CD4-positive, alpha-beta memory T cell (primary cell): ENCODE data around the gene S100A1. TPM values are rescaled to one million over a fixed set of nuclear protein-coding genes. Genes with fewer than 3 reads are reported as not detected.

Experiments
- CTCF ChIA-PET: fragments of 350-600 bp; sonication (Branson Sonifier 250); formaldehyde crosslinking; loops from one replicate; lab custom pipeline; 2021; ENCODE audit warnings: inconsistent platforms; ENCODE audit not compliant: partially characterized antibody; lab: Charles Lee
- POLR2A ChIA-PET: fragments of 350-600 bp; sonication (Branson Sonifier 250); formaldehyde crosslinking; loops from one replicate; lab custom pipeline; 2021; ENCODE audit not compliant: partially characterized antibody; lab: Charles Lee
- DNase-seq, 5 donors: peaks; one replicate each; pipeline versions ENCODE4 v3.0.0 to v3.0.0-alpha.2; 2020 to 2022; ENCODE audit warnings: mixed read lengths in 1 of 5
- H3K27ac ChIP-seq: one replicate; pipeline ENCODE4 v1.7.0; 2013; ENCODE audit warnings: low read depth, low read length
- H3K27me3 ChIP-seq: 2 replicates; pipeline ENCODE4 v1.7.0; 2013; ENCODE audit warnings: mild to moderate bottlenecking, low read length, moderate library complexity; ENCODE audit not compliant: insufficient read depth
- H3K36me3 ChIP-seq: 2 replicates; pipeline ENCODE4 v1.7.0; 2013; ENCODE audit warnings: mild to moderate bottlenecking, low read length, moderate library complexity; ENCODE audit not compliant: insufficient read depth
- H3K4me1 ChIP-seq: 2 replicates; pipeline ENCODE4 v1.7.0; 2013; ENCODE audit warnings: mild to moderate bottlenecking, low read length, moderate library complexity; ENCODE audit not compliant: insufficient read depth
- H3K4me3 ChIP-seq, 2 donors: one replicate each; pipeline ENCODE4 v1.7.0; 2013; ENCODE audit warnings: low read length in 2 of 2, mild to moderate bottlenecking in 1 of 2
- H3K9me3 ChIP-seq, 2 donors: one replicate each; pipeline ENCODE4 v1.7.0; 2013; ENCODE audit warnings: low read length in 2 of 2, control low read depth in 1 of 2; ENCODE audit not compliant: control insufficient read depth in 1 of 2
- H3K27ac Mint-ChIP-seq, 7 donors: one replicate each; pipeline ENCODE4 v1.8.0; 2020 to 2021; ENCODE audit warnings: mixed read lengths in 7 of 7, mild to moderate bottlenecking in 6 of 7, inconsistent platforms in 3 of 7, moderate library complexity in 3 of 7
- H3K27me3 Mint-ChIP-seq, 2 donors: one replicate each; pipeline ENCODE4 v1.8.0; 2020 to 2021; ENCODE audit warnings: mixed read lengths in 2 of 2
- H3K36me3 Mint-ChIP-seq, 2 donors: one replicate each; pipeline ENCODE4 v1.8.0; 2020 to 2021; ENCODE audit warnings: mixed read lengths in 2 of 2, inconsistent platforms in 1 of 2, mild to moderate bottlenecking in 1 of 2
- H3K4me1 Mint-ChIP-seq, 4 donors: one replicate each; pipeline ENCODE4 v1.8.0; 2020 to 2021; ENCODE audit warnings: mixed read lengths in 4 of 4, mild to moderate bottlenecking in 1 of 4
- H3K4me3 Mint-ChIP-seq, 8 donors: one replicate each; pipeline ENCODE4 v1.8.0; 2020 to 2021; ENCODE audit warnings: mixed read lengths in 8 of 8, mild to moderate bottlenecking in 7 of 8, moderate library complexity in 6 of 8, inconsistent platforms in 3 of 8
- H3K9me3 Mint-ChIP-seq, 8 donors: one replicate each; pipeline ENCODE4 v1.8.0; 2020 to 2021; ENCODE audit warnings: mixed read lengths in 8 of 8, mild to moderate bottlenecking in 5 of 8, inconsistent platforms in 3 of 8, moderate library complexity in 1 of 8
- intact Hi-C: fragments of 100-400 bp; cut with micrococcal nuclease; formaldehyde crosslinking; loops from one replicate; pipeline ENCODE4 v1.15.1; 2023
- polyA plus RNA-seq, 2 donors: library from polyadenylated mRNA; unstranded; fragments of 300-500 nt; fragmentation: Illumina TruSeq; gene quantifications; one replicate each; pipeline ENCODE4 v1.2.3, GENCODE V29; 2021
- total RNA-seq, 2 experiments: library from RNA; stranded (reverse); gene quantifications; one replicate each; pipeline ENCODE4 v1.2.3, GENCODE V29; 2021

S100A1 gene
- total and polyA plus RNA-seq, 4 experiments from 2014 or later = not detected

DNA sequence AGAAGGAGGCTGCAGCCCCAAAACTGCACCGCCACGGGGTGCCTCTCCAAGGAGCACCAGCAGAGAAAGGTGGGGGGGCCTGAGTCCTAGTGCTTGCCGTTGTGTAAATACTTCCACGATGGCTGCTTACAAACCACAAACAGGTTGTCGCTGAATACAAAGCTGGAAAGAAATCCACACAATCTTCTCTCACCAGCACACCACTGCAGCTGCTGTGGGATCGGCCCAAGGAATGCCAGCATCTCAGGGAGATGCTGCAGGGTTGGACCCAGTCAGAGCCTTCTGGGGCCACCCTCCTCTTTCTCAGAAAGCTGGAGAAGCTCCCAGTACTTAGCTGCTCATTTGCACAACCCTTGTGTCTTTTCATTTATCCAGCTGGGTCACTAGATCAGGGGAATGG lies 9.1 kb upstream of the S100A1 start:
- intact Hi-C loops = loop anchor here (5.0 kb wide), 1 partner anchor 52 kb away; the partner anchor contains the start of gene S100A2
- Mint-ChIP-seq H3K9me3 (peaks cover 0 to 2% (median 0%) of the 10 kb centered on the region in 8 donors), H3K36me3 (no peaks in the 10 kb centered on the region), H3K4me3 (no peak overlapping the region), H3K4me1 (peaks cover 0 to 5% (median 0%) of the 10 kb centered on the region in 4 donors), H3K27ac (no peak overlapping the region), H3K27me3 (peaks cover 0 to 1% of the 10 kb centered on the region in 2 donors)
- Histone ChIP-seq H3K9me3 (no peaks in the 10 kb centered on the region), H3K36me3 (no peaks in the 10 kb centered on the region), H3K4me1 (no peaks in the 10 kb centered on the region), H3K27me3 (no peaks in the 10 kb centered on the region), H3K4me3 (no peak overlapping the region), H3K27ac (no peak overlapping the region)
- ChIA-PET POLR2A (interaction anchor here (0.6 kb wide), 1 partner anchor 86 kb away, joined by 3 read pairs; no protein-coding TSS in a partner anchor), CTCF (interaction anchor here (0.9 to 7.7 kb wide), 14 partner anchors 10 to 266 kb away, joined by 3 to 142 read pairs (median 6); partner anchors contain the start of genes CHTOP, S100A4 and S100A6)
- DNase-seq = no peak

DNA sequence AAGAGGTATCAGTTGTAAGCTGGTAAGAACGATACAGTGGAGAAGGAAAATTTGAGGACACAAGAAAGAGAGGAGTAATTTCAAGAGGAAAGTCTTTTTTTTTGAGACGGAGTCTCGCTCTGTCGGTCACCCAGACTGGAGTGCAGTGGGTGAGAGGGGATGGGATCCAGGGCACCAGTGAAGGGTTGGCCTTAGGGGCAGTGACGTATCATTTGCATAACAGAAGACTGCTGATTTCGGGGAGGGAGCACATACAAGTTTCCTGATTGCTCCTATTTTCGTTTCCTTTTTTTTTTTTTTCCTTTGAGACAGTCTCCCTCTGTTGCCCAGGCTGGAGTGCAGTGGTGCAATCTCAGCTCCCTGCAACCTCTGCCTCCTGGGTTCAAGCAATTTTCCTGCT lies 5.1 kb upstream of the S100A1 start:
- CTCF ChIA-PET = interaction anchor here (1.1 kb wide), 1 partner anchor 10 kb away, joined by 3 read pairs; the partner anchor contains the start of gene CHTOP
- Histone ChIP-seq H3K4me1 (no peaks in the 10 kb centered on the region), H3K36me3 (no peaks in the 10 kb centered on the region), H3K4me3 (no peak overlapping the region), H3K27me3 (no peaks in the 10 kb centered on the region), H3K9me3 (no peaks in the 10 kb centered on the region), H3K27ac (no peak overlapping the region)
- no peak overlapping the region for H3K27ac Mint-ChIP-seq
- no peak overlapping the region for H3K4me3 Mint-ChIP-seq
- H3K9me3 Mint-ChIP-seq = peaks cover 0 to 3% (median 0%) of the 10 kb centered on the region in 8 donors
- POLR2A ChIA-PET = no interaction called here
- no peaks in the 10 kb centered on the region for H3K4me1 Mint-ChIP-seq
- no peaks in the 10 kb centered on the region for H3K36me3 Mint-ChIP-seq
- DNase-seq = no peak
- intact Hi-C loops = no loop called here
- peaks cover 0 to 3% of the 10 kb centered on the region in 2 donors for H3K27me3 Mint-ChIP-seq

DNA sequence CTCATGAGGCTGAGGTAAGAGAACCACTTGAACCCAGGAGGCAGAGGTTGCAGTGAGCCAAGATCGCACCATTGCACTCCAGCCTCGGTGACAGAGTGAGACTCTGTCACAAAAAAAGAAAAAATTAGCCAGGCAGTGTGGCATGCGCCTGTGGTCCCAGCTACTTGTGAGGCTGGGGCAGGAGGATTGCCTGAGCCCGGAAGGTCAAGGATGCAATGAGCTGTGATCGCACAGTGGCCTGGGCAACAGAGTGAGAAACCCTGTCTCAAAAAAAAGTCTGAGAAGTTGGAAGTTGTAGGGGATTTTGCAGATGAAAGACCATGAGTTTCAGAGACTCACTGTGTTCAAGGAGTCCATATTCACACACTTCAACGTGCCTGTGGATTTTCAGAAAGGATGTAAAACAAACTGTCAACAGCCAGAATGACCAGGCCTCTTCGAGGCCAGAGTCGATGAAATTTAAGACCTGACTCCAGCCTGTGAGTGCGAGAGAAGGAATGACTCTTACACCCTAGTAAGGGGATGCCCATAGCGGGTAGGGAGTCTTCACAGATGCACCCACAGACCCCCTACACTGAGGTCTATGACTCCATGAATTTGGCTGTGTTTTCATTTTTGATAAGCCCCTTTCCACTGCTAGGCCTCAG lies 3.1 kb upstream of the S100A1 start:
- ChIA-PET POLR2A (no interaction called here), CTCF (no interaction called here)
- no peaks in the 10 kb centered on the region for H3K9me3 ChIP-seq
- Mint-ChIP-seq H3K9me3 (peaks cover 0 to 2% (median 0%) of the 10 kb centered on the region in 8 donors), H3K36me3 (no peaks in the 10 kb centered on the region), H3K4me3 (no peak overlapping the region), H3K27ac (no peak overlapping the region), H3K4me1 (no peaks in the 10 kb centered on the region), H3K27me3 (peaks cover 0 to 3% of the 10 kb centered on the region in 2 donors)
- no peaks in the 10 kb centered on the region for H3K36me3 ChIP-seq
- no peak overlapping the region for H3K4me3 ChIP-seq
- DNase-seq = peak in 1 of 5 donors; percentile 24
- intact Hi-C loops = no loop called here
- no peaks in the 10 kb centered on the region for H3K27me3 ChIP-seq
- H3K4me1 ChIP-seq = no peaks in the 10 kb centered on the region
- H3K27ac ChIP-seq = no peak overlapping the region

DNA sequence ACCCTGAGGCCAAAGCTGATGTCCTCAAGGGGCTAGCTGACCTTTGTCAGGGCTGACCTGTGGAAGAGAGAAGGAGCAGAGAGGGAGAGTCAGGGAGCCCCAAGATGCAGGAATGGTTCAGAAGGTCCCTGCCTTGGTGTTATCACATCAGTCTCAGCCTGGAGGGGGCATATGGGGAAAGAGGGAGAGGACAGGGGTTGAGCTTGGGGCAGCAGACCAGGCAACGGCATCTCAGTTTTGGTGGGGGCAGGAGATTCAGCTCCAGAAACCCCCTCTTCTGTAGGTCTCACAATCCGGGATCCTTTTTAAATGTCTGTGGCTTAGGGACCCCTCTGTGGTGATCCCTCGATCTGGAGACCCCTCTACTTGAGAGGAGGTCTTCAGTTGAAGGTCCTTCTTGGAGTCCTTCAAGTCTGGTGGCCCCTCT lies 1.7 kb upstream of the S100A1 start:
- CTCF ChIA-PET = no interaction called here
- Mint-ChIP-seq H3K4me1 (peaks cover 0 to 5% (median 0%) of the 10 kb centered on the region in 4 donors), H3K9me3 (peaks cover 0 to 2% (median 0%) of the 10 kb centered on the region in 8 donors), H3K27ac (no peak overlapping the region), H3K27me3 (peaks cover 0 to 3% of the 10 kb centered on the region in 2 donors), H3K36me3 (no peaks in the 10 kb centered on the region), H3K4me3 (no peak overlapping the region)
- no peaks in the 10 kb centered on the region for H3K27me3 ChIP-seq
- intact Hi-C loops = no loop called here
- H3K4me1 ChIP-seq = no peaks in the 10 kb centered on the region
- no peaks in the 10 kb centered on the region for H3K9me3 ChIP-seq
- DNase-seq = no peak
- H3K4me3 ChIP-seq = no peak overlapping the region
- no peaks in the 10 kb centered on the region for H3K36me3 ChIP-seq
- POLR2A ChIA-PET = interaction anchor here (0.9 kb wide), 1 partner anchor 94 kb away, joined by 3 read pairs; no protein-coding TSS in a partner anchor
- no peak overlapping the region for H3K27ac ChIP-seq

DNA sequence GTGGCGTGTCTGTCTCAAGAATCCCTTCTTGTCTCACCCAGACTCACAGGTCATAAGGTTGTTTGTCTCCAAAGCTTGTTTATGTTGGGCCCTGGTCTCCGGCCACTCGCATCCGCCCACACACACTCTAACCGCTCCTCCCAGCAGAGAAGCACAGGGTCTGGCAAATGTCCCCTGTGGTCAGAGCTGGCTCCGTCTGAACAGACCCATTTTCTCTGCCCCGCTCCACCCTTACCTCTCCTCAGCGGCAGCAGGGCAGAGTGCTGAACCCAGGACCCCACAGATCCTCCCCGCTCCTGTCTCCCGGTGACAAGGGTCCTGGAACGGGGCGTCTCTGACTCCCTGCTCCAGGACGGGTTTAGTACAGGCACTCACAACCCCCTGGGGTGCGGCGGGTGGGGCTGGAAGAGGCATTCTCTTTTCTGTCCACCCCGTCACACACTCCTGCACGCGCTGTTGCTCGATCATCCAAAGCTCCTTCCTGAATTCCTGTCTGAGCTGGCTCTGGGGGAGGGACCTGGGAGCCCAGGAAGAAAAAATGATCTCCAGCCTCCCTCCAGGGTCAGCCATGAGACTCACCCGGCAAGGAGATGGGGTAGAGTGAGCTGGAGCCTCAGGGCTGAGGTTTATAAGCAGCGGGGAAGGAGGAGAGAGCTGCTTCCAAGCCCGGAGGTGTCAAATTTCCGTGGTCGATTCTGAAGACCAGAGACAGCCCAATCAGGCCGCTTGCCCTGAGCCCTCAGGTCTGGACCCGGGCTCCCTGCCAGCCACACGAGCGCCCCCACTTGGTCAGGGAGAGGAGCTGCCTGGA lies 1.1 kb upstream of the S100A1 start, which contains the start of gene S100A13:
TSS of gene S100A13 (minus strand) at position 602 of the 811 bp plus-strand sequence. CDS start 1,033 bp downstream, outside the sequence.
- peak in 1 of 5 donors; percentile 18 for DNase-seq
- intact Hi-C loops = no loop called here
- Mint-ChIP-seq H3K27me3 (peaks cover 0 to 3% of the 10 kb centered on the region in 2 donors), H3K36me3 (no peaks in the 10 kb centered on the region), H3K4me3 (peak within 1 kb of the TSS in 2 of 8 donors; percentile 39), H3K27ac (no peak within 1 kb of the TSS), H3K9me3 (peaks cover 0 to 2% (median 0%) of the 10 kb centered on the region in 8 donors), H3K4me1 (peaks cover 0 to 6% (median under 1%) of the 10 kb centered on the region in 4 donors)
- H3K4me1 ChIP-seq = no peaks in the 10 kb centered on the region
- no peak within 1 kb of the TSS for H3K4me3 ChIP-seq
- no peaks in the 10 kb centered on the region for H3K27me3 ChIP-seq
- H3K9me3 ChIP-seq = no peaks in the 10 kb centered on the region
- CTCF ChIA-PET = interaction anchor here (1.8 to 3.5 kb wide), 3 partner anchors 13 to 116 kb away, joined by 4 to 12 read pairs (median 5); no protein-coding TSS in a partner anchor
- POLR2A ChIA-PET = interaction anchor here (0.9 kb wide), 1 partner anchor 95 kb away, joined by 3 read pairs; no protein-coding TSS in a partner anchor
- no peak within 1 kb of the TSS for H3K27ac ChIP-seq
- no peaks in the 10 kb centered on the region for H3K36me3 ChIP-seq

DNA sequence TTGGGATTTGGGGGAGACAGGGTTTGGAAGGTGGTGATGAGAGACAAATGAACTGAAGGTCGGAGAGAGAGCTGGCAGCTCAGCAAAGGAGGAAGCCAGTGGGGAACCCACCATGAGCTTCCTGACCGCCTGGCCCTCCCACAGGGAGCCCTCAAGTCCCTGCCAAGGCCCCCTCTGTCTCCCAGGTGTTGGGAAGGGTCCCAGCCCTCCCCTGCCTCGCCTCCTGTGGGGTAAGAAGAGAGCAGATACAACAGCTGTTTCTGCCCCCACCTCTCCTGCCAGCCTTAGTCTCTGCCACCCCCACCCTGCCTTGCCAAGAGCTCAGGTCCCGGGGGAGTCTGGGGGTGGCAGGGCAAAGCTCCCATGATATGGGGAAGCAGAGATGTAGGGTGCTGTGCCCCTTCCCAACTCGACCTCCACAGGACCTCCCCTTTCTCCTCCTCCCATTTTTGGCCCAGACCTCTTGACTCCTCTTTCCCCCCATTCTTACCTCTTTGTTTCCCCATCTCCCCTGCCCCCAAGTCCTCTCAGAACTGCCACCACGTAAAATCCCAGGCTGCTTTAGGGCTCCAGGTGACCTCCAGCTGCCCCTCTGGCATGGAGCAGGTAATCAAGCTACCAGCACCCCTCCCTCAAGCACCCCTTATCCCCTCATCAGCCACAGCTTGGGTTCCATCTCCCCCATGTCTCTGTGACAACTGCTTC lies 556 bp downstream of the S100A1 start:
- Mint-ChIP-seq H3K9me3 (peaks cover 0 to 3% (median 0%) of the 10 kb centered on the region in 8 donors), H3K27ac (no peak overlapping the region), H3K4me3 (no peak overlapping the region), H3K4me1 (peaks cover 11 to 15% (median 14%) of the 10 kb centered on the region in 4 donors), H3K36me3 (peaks cover 0 to 1% of the 10 kb centered on the region in 2 donors), H3K27me3 (peaks cover 0 to 3% of the 10 kb centered on the region in 2 donors)
- peak in 1 of 5 donors; percentile 24 for DNase-seq
- CTCF ChIA-PET = interaction anchor here (1.8 to 3.5 kb wide), 4 partner anchors 9 to 118 kb away, joined by 4 to 12 read pairs (median 8); no protein-coding TSS in a partner anchor
- intact Hi-C loops = no loop called here
- Histone ChIP-seq H3K27me3 (no peaks in the 10 kb centered on the region), H3K27ac (no peak overlapping the region), H3K36me3 (no peaks in the 10 kb centered on the region), H3K4me1 (peaks cover 8% of the 10 kb centered on the region), H3K4me3 (no peak overlapping the region), H3K9me3 (no peaks in the 10 kb centered on the region)
- POLR2A ChIA-PET = no interaction called here
